ENCODE results near the gene SEMA6B. TPM values are rescaled to one million over a fixed set of nuclear protein-coding genes. Genes with fewer than 3 reads are reported as not detected.

The SEMA6B gene
- total RNA-seq = 0.20 TPM in 2 replicates

DNA sequence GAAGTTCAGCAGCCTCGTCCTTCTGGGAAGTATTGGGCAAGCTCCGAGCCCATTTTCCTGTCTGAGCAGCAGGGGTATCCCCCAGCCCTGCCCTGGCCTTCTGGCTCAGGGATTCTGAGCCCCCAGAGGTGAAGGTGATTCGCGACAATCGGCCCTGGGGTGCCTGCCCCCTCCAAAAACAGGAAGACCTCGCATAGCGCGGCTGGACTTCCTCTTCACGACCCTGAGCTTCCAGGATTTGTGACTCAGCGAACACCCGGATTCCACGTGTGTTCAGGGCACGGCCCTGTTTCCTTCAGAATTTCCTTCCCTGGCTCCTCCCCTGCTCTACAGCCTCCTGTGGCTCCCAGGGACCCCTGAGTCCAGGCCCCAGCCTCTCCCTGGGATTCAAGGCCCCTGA lies at the start of gene SEMA6B:
TSS of gene SEMA6B (minus strand) at position 116 of the 400 bp plus-strand sequence. CDS start 1,227 bp downstream, outside the sequence.

DNA sequence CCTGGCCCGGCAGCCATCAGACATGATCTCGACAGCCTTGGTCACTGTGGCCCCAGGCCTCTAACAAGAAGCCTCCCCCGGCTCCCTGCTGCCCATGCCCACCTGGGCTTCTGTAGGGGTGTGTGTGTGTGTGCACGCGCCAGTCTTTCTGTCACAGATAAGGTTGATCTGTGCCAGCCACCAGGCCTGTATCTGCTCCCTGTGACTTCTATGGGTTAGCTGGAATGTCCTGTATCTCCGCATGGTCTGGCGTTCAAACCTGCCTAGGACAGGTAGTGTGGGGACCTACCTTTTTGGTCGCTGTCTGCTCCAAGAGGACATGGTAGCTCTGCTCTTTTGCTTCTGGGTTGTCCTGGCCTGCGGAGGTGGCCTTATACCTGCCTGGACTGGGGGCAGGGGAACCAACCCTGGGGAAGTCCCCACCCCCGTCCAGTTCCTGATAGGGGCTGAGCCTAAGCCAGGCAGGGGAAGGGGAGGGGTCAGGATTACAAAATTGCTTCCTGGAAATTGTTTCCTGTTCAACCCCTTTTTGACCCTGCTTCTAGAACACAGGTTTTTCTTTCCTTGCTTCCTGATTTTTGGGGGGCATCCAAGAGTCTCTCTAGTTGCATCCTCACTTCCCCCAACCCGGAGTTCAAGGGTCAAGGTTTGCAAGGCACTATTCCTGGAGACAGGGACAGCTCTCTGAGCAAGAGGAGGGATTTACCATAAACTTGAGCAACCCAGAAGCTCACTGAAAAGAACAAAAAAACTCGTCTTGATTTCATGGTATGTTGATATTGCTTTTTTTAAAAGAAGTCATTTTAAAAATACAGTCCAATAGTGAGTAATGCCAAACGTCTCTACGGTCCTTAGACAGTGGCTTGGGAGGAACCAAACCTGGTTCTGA lies 19.5 kb downstream of the SEMA6B start, which contains the start of gene LRG1:
TSS of gene LRG1 (minus strand) at position 344 of the 889 bp plus-strand sequence. CDS start at position 321, 23 bp downstream.

GRCh38 chr19:4534836-4535658 lies 24.4 kb downstream of the SEMA6B start, which contains the start of gene PLIN5:
PLIN5 (minus strand) TSS chr19:4535224; CDS start chr19:4534074, 1,150 bp downstream.

DNA sequence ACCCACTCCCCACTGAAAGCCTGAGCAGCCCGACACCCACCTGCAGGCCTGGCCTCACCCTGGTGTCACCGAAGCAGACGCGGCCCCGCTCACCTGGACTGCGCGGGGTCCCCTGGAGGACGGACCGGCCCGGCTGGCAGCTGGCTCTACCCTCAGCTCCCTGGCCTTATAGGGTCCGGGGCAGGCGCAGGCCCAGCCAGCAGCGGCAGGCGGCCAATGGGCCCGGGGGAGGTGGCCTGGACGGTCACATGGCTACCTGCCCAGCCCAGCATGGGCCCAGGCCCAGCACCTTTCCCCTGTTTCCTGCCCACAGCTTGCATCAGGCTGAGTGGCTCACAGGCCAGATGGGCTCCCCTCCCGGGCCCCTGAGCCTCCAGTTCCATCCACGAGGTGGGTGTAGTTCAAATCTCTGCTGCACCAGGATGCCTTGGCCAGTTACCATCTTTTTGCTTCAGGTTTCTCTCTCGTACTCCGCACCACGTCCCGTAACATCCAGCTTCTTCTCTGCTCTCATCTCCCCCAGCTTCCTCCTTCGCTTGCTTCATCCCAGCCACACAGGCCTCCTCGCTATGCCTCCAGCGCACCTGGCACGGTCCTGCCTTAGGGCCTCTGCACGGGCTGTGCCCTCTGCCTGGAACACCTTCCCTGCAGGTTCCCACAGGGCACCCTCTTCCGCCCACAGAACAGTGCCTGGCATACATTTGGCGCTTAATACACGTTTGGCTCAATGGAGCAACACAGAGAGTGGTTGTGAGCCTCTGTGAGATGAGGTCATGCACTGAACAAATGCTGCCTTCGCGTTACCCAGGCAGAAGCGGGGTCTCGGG lies 40.9 kb downstream of the SEMA6B start, which contains the start of gene PLIN4:
TSS of gene PLIN4 (minus strand) at position 142 of the 827 bp plus-strand sequence. CDS start 214 bp downstream, outside the sequence.

Other genes with a start within 250 kb of the SEMA6B start
- 0.73 and 2.2 TPM in 2 replicates for gene STAP2, start 220.9 kb downstream of the SEMA6B start, total RNA-seq
- gene MPND, start 216.1 kb downstream of the SEMA6B start, total RNA-seq = 3.9 and 6.9 TPM in 2 replicates
- 40.9 and 45.2 TPM in 2 replicates for gene SH3GL1, start 159.1 kb downstream of the SEMA6B start, total RNA-seq
- 6.6 and 6.8 TPM in 2 replicates for gene CHAF1A, start 157.0 kb downstream of the SEMA6B start, total RNA-seq
- gene UBXN6, start 101.9 kb downstream of the SEMA6B start, total RNA-seq = 88.3 and 94.6 TPM in 2 replicates
- gene HDGFL2, start 87.4 kb downstream of the SEMA6B start, total RNA-seq = 34.7 and 38.0 TPM in 2 replicates
- gene PLIN4, start 41.2 kb downstream of the SEMA6B start, total RNA-seq = 0.26 and 2.9 TPM in 2 replicates
- not detected in 2 replicates for gene PLIN5, start 24.5 kb downstream of the SEMA6B start, total RNA-seq
- not detected in 2 replicates for gene LRG1, start 19.6 kb downstream of the SEMA6B start, total RNA-seq
- 2.0 and 2.1 TPM in 2 replicates for gene TNFAIP8L1, start 79.8 kb upstream of the SEMA6B start, total RNA-seq
- gene MYDGF, start 110.7 kb upstream of the SEMA6B start, total RNA-seq = 271 and 327 TPM in 2 replicates
- 28.5 and 51.1 TPM in 2 replicates for gene DPP9, start 164.2 kb upstream of the SEMA6B start, total RNA-seq
- gene FEM1A, start 232.1 kb upstream of the SEMA6B start, total RNA-seq = 10.4 and 12.4 TPM in 2 replicates

Data from smooth muscle cell of the pulmonary artery (primary cell).